Suprapubic skin (tissue), 4 donors: ENCODE results near the gene HRH2. TPM values are rescaled to one million over a fixed set of nuclear protein-coding genes. Genes with fewer than 3 reads are reported as not detected.

ENCODE experiments used
- DNase-seq, 2 donors: peaks; one replicate each; pipeline ENCODE4 v3.0.0-alpha.2; 2019; ENCODE audit warnings: low spot score in 2 of 2
- H3K27ac ChIP-seq: fragments of 200-600 bp; sonication (generic); one replicate; pipeline ENCODE4 v1.5.1; 2019
- H3K27me3 ChIP-seq: fragments of 200-600 bp; sonication (generic); one replicate; pipeline ENCODE4 v1.5.1; 2019
- H3K36me3 ChIP-seq: fragments of 200-600 bp; sonication (generic); one replicate; pipeline ENCODE4 v1.5.1; 2019
- H3K4me1 ChIP-seq: fragments of 200-600 bp; sonication (generic); one replicate; pipeline ENCODE4 v1.5.1; 2019
- H3K4me3 ChIP-seq: fragments of 200-600 bp; sonication (generic); one replicate; pipeline ENCODE4 v1.5.1; 2019; ENCODE audit warnings: mild to moderate bottlenecking
- H3K9me3 ChIP-seq: fragments of 200-600 bp; sonication (generic); one replicate; pipeline ENCODE4 v1.5.1; 2019
- EP300 ChIP-seq: sonication (generic); formaldehyde crosslinking; IDR thresholded peaks from one replicate; pipeline ENCODE4 v1.6.1; 2017; ENCODE audit warnings: antibody characterized with exemption
- POLR2A ChIP-seq, 2 donors: fragments of 450-650 bp; IDR thresholded peaks; one replicate each; pipeline ENCODE4 v1.6.1; 2017; ENCODE audit warnings: antibody characterized with exemption in 2 of 2, mild to moderate bottlenecking in 2 of 2, moderate library complexity in 2 of 2
- POLR2AphosphoS5 ChIP-seq, 3 donors: sonication (generic); formaldehyde crosslinking; IDR thresholded peaks; one replicate each; pipeline ENCODE4 v1.6.1; 2017; ENCODE audit warnings: antibody characterized with exemption in 3 of 3
- WGBS: methylation state at CpG from one replicate; pipeline ENCODE4 v1.1.5; 2018; 5-methylcytosine and 5-hydroxymethylcytosine counted together
- total RNA-seq, 4 donors: library from RNA; depleted of rRNA; stranded (reverse); fragments of >200 nt; gene quantifications; one replicate each; pipeline ENCODE4 v1.1.0, GENCODE V29; 2016
- TF ChIP-seq, protein P1 (sequence below), 2 donors: fragments of 200-600 bp in 1 of 2; fragments of 450-650 bp in 1 of 2; sonication (generic) in 1 of 2; IDR thresholded peaks; one replicate each; pipeline ENCODE4 v1.5.1; 2016 to 2019; ENCODE audit warnings: antibody characterized with exemption in 2 of 2, mild to moderate bottlenecking in 1 of 2, moderate library complexity in 1 of 2

HRH2 gene
- total RNA-seq, 4 donors from 2014 or later, result 0.81 to 1.4 (median 1.0) TPM

DNA sequence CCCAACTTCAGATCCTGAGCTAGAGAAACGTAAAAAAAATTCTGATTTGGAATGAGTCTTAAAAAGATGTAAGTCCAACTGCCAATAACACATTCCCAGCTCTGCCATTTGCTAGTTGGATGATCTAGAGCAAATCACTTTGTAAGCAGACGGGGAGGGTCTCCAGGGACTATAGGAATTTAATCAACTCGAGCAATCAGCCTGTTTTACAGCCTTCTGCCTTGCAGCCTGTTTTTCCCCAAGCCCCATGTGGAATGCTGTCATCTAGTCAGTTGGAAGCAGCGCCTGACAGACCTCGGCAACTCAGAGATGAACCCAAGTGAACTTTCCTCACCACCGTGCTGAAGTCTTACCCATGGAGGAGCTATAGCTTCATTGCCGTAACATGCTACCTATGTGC is 34.8 kb upstream of the HRH2 start:
- WGBS, result 31% methylated on average over 7 of the region's 7 CpGs
- no peak for DNase-seq

DNA sequence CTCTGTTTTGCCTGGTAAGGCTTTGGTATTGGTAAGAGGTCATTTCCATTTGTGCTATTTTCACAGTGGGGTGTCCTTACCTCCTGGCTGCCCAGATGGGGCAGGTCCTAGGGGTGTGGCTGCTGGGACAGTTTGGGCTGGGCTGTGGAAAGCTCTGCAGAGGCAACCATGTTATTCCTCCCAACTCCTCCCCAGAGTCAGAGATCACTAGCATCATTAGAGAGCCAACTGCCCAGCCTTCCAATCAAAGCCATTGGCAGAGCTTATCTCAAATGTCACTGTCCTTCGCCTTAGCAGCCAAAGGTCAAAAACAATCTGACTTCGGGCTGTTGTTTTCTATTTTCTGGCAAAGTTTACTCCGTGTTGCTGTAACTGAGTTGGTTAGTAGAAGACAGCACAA is 33.6 kb upstream of the HRH2 start:
- TF ChIP-seq, protein P1, sequence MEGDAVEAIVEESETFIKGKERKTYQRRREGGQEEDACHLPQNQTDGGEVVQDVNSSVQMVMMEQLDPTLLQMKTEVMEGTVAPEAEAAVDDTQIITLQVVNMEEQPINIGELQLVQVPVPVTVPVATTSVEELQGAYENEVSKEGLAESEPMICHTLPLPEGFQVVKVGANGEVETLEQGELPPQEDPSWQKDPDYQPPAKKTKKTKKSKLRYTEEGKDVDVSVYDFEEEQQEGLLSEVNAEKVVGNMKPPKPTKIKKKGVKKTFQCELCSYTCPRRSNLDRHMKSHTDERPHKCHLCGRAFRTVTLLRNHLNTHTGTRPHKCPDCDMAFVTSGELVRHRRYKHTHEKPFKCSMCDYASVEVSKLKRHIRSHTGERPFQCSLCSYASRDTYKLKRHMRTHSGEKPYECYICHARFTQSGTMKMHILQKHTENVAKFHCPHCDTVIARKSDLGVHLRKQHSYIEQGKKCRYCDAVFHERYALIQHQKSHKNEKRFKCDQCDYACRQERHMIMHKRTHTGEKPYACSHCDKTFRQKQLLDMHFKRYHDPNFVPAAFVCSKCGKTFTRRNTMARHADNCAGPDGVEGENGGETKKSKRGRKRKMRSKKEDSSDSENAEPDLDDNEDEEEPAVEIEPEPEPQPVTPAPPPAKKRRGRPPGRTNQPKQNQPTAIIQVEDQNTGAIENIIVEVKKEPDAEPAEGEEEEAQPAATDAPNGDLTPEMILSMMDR (IDR thresholded peaks at IDR 0.05), result no peak
- TF ChIP-seq EP300, result no peak
- no peak for TF ChIP-seq POLR2A (IDR thresholded peaks at IDR 0.05)
- TF ChIP-seq POLR2AphosphoS5 (IDR thresholded peaks at IDR 0.05), result no peak
- no peaks in the 10 kb centered on the region for H3K4me1 ChIP-seq
- DNase-seq, result no peak
- no peaks in the 10 kb centered on the region for H3K27me3 ChIP-seq
- WGBS, result 92% methylated on average over 3 of the region's 3 CpGs
- no peak overlapping the region for H3K27ac ChIP-seq
- no peaks in the 10 kb centered on the region for H3K9me3 ChIP-seq
- H3K36me3 ChIP-seq, result no peaks in the 10 kb centered on the region
- H3K4me3 ChIP-seq, result no peak overlapping the region

More for the DNA sequence above, 34.8 kb upstream of the HRH2 start:
- no peak overlapping the region for H3K4me3 ChIP-seq
- H3K27ac ChIP-seq, result no peak overlapping the region
- H3K36me3 ChIP-seq, result no peaks in the 10 kb centered on the region
- H3K4me1 ChIP-seq, result no peaks in the 10 kb centered on the region
- no peaks in the 10 kb centered on the region for H3K9me3 ChIP-seq
- TF ChIP-seq EP300, result no peak
- TF ChIP-seq POLR2A (IDR thresholded peaks at IDR 0.05), result no peak
- TF ChIP-seq, protein P1 (IDR thresholded peaks at IDR 0.05), result no peak
- TF ChIP-seq POLR2AphosphoS5 (IDR thresholded peaks at IDR 0.05), result no peak
- no peaks in the 10 kb centered on the region for H3K27me3 ChIP-seq

DNA sequence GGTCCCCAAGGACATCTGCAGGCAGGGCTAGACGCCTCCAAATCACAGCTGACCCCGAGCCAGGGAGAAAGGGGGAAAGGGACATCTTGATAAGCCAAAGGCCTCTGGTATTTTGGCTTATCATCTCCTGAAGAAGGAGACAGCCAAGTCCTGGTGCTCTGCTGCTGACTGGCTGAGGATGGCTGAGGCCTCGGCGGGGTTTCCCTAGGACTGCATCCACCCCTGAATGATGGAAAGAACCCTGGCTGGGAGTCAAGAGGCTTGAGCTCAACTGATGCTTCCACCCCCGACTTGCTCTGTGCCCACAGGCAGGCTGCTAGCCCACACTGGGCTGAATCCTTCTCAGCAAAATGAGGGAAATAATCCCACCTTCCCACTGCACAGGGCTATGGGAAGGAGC is 30.9 kb upstream of the HRH2 start:
- H3K4me3 ChIP-seq, result no peak overlapping the region
- no peaks in the 10 kb centered on the region for H3K27me3 ChIP-seq
- WGBS, result 26% methylated on average over 2 of the region's 5 CpGs
- H3K9me3 ChIP-seq, result no peaks in the 10 kb centered on the region
- TF ChIP-seq POLR2A (IDR thresholded peaks at IDR 0.05) (no peak), EP300 (no peak), POLR2AphosphoS5 (IDR thresholded peaks at IDR 0.05) (no peak)
- TF ChIP-seq, protein P1 (IDR thresholded peaks at IDR 0.05), result no peak
- H3K36me3 ChIP-seq, result no peaks in the 10 kb centered on the region
- no peak overlapping the region for H3K27ac ChIP-seq
- DNase-seq, result no peak
- H3K4me1 ChIP-seq, result no peaks in the 10 kb centered on the region

DNA sequence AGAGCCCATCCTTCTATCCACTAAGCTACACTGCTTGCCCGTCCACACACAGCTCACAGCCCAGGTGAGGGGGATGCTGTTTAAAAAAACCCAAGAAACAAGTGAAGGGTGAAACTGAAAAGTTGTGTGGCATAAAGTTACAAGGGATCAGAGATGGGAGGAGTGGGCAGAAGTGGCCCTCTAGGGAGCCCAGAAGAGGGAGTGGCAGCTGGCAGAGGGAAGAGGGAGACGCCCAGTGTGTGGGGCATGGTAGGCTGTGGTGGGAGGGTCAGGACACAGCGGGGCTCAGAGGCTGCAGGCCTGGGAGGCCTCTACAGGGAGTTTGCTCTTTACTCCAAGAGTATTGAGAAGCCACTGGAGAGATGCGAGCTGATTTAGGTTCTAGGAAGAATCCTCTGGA is 30.1 kb upstream of the HRH2 start:
- Histone ChIP-seq H3K36me3 (no peaks in the 10 kb centered on the region), H3K27me3 (no peaks in the 10 kb centered on the region), H3K9me3 (no peaks in the 10 kb centered on the region), H3K4me1 (no peaks in the 10 kb centered on the region), H3K4me3 (no peak overlapping the region), H3K27ac (no peak overlapping the region)
- no peak for DNase-seq
- WGBS, result 70% methylated on average over 4 of the region's 4 CpGs
- TF ChIP-seq POLR2A (IDR thresholded peaks at IDR 0.05) (no peak), POLR2AphosphoS5 (IDR thresholded peaks at IDR 0.05) (no peak), EP300 (no peak)
- TF ChIP-seq, protein P1 (IDR thresholded peaks at IDR 0.05), result no peak

DNA sequence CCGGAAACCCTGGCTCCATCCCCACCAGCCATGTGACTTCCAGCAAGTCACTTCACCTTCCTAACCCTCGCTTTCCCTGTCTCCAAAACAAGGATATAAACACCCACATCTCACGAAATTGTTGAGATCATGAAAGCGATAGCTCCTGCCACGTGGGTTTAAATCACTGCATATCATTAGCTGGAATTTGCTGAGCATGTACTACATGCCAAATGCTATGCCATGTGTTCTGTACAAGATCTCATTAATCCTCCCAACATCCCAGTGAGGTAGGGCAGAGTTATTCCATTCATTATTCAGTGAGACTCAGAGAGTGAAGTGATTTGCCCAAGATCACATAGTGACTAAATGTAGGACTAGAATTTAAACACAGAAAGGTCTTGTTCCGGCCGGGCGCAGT is 29.2 kb upstream of the HRH2 start:
- Histone ChIP-seq H3K27me3 (no peaks in the 10 kb centered on the region), H3K27ac (no peak overlapping the region), H3K4me3 (no peak overlapping the region), H3K9me3 (no peaks in the 10 kb centered on the region), H3K4me1 (no peaks in the 10 kb centered on the region), H3K36me3 (no peaks in the 10 kb centered on the region)
- no peak for DNase-seq
- TF ChIP-seq, protein P1 (IDR thresholded peaks at IDR 0.05), result no peak
- TF ChIP-seq POLR2A (IDR thresholded peaks at IDR 0.05) (no peak), EP300 (no peak), POLR2AphosphoS5 (IDR thresholded peaks at IDR 0.05) (no peak)
- WGBS, result 43% methylated on average over 8 of the region's 8 CpGs
